ENCODE results near the gene CGB1. TPM values are rescaled to one million over a fixed set of nuclear protein-coding genes. Genes with fewer than 3 reads are reported as not detected.
A peak's percentile ranks its signal among the peaks of the same experiment; 100 is the strongest.

Gene CGB1
- total RNA-seq, 1 donor from 2014 or later = 13.7 TPM

- Histone ChIP-seq H3K27me3 (ENCODE audit: control insufficient read depth, insufficient read depth, low read length) (no peaks in the 10 kb centered on the region), H3K36me3 (ENCODE audit: control insufficient read depth, insufficient read depth, low read length) (no peaks in the 10 kb centered on the region), H3K4me3 (ENCODE audit: low read depth, low read length) (peak within 1 kb of the TSS; percentile 28)
- no peak for DNase-seq (ENCODE audit: low read depth)
- no peak for TF ChIP-seq CTCF (IDR thresholded peaks at IDR 0.05; ENCODE audit: insufficient read depth, low read length, poor library complexity, severe bottlenecking)
Measured at GRCh38 chr19:49017041-49017665, 19.5 kb downstream of the CGB1 start, which contains the start of gene LHB. Gene LHB (minus strand): TSS chr19:49017091. CDS start chr19:49017081, 10 bp downstream.

- Histone ChIP-seq H3K4me3 (ENCODE audit: low read depth, low read length) (no peak overlapping the region), H3K27me3 (ENCODE audit: control insufficient read depth, insufficient read depth, low read length) (no peaks in the 10 kb centered on the region), H3K36me3 (ENCODE audit: control insufficient read depth, insufficient read depth, low read length) (peaks cover 2% of the 10 kb centered on the region)
- TF ChIP-seq CTCF (IDR thresholded peaks at IDR 0.05; ENCODE audit: insufficient read depth, low read length, poor library complexity, severe bottlenecking) = no peak
- DNase-seq (ENCODE audit: low read depth) = no peak
Measured at GRCh38 chr19:49016067-49016839, 20.4 kb downstream of the CGB1 start.

- H3K4me3 ChIP-seq (ENCODE audit: low read depth, low read length) = no peak overlapping the region
- no peak for TF ChIP-seq CTCF (IDR thresholded peaks at IDR 0.05; ENCODE audit: insufficient read depth, low read length, poor library complexity, severe bottlenecking)
- no peak for DNase-seq (ENCODE audit: low read depth)
- no peaks in the 10 kb centered on the region for H3K27me3 ChIP-seq (ENCODE audit: control insufficient read depth, insufficient read depth, low read length)
- peaks cover 2% of the 10 kb centered on the region for H3K36me3 ChIP-seq (ENCODE audit: control insufficient read depth, insufficient read depth, low read length)
Measured at GRCh38 chr19:49014870-49015255, 21.8 kb downstream of the CGB1 start.

GRCh38 chr19:49014123-49014869, 22.4 kb downstream of the CGB1 start:
- Histone ChIP-seq H3K4me3 (ENCODE audit: low read depth, low read length) (no peak overlapping the region), H3K36me3 (ENCODE audit: control insufficient read depth, insufficient read depth, low read length) (peaks cover 2% of the 10 kb centered on the region), H3K27me3 (ENCODE audit: control insufficient read depth, insufficient read depth, low read length) (no peaks in the 10 kb centered on the region)
- no peak for TF ChIP-seq CTCF (IDR thresholded peaks at IDR 0.05; ENCODE audit: insufficient read depth, low read length, poor library complexity, severe bottlenecking)
- DNase-seq (ENCODE audit: low read depth) = no peak

DNA sequence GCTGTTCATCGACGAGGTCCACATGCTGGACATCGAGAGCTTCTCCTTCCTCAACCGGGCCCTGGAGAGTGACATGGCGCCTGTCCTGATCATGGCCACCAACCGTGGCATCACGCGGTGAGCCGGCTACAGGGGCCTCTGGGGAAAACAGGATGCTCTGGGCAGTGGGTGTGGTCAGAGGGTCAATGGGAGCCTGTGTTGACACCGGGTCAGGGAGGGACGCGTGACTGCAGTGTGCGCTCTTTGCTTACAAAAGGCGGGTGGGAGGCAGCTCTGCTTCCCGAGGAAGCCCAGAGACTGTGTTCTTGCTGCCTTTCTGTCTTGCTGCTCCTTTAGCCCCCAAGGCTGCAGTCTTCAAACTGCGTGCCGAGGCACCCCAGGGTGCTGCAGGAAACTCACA, 25.5 kb downstream of the CGB1 start:
- H3K4me3 ChIP-seq (ENCODE audit: low read depth, low read length) = no peak overlapping the region
- H3K27me3 ChIP-seq (ENCODE audit: control insufficient read depth, insufficient read depth, low read length) = no peaks in the 10 kb centered on the region
- no peak for TF ChIP-seq CTCF (IDR thresholded peaks at IDR 0.05; ENCODE audit: insufficient read depth, low read length, poor library complexity, severe bottlenecking)
- peaks cover 2% of the 10 kb centered on the region for H3K36me3 ChIP-seq (ENCODE audit: control insufficient read depth, insufficient read depth, low read length)
- no peak for DNase-seq (ENCODE audit: low read depth)
